ENCODE results near the gene NUPR1.

Gene NUPR1

DNA sequence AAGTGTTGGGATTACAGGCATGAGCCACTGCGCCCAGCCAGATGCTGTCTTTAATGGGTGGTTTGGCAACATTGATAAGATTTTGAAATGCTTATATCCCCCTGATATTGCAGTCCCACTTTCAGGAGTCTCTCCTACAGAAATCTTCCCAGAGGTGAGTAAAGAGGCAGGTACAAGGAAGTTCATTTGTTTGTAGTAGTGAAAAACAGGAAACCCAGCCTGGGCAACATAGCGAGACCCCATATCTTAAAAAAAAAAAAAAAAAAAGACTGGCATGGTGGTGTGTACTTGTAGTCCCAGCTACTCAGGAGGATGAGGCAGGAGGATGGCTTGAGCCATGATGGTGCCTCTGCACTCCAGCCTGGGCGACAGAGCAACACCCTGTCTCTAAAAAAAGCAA, 6.2 kb upstream of the NUPR1 start:
- CTCF ChIA-PET: no interaction called here
- POLR2A ChIA-PET: no interaction called here
- TF ChIP-seq HDGF (IDR thresholded peaks at IDR 0.05; ENCODE audit: borderline replicate concordance): no peak
- TF ChIP-seq LEF1 (IDR thresholded peaks at IDR 0.05; ENCODE audit: borderline replicate concordance): no peak
- no peak for TF ChIP-seq NFRKB (IDR thresholded peaks at IDR 0.05)
- TF ChIP-seq TARDBP (IDR thresholded peaks at IDR 0.05): no peak
- no peak for TF ChIP-seq ZNF384 (IDR thresholded peaks at IDR 0.05)
- TF ChIP-seq SUZ12 (IDR thresholded peaks at IDR 0.05): no peak
- TF ChIP-seq, protein P1, sequence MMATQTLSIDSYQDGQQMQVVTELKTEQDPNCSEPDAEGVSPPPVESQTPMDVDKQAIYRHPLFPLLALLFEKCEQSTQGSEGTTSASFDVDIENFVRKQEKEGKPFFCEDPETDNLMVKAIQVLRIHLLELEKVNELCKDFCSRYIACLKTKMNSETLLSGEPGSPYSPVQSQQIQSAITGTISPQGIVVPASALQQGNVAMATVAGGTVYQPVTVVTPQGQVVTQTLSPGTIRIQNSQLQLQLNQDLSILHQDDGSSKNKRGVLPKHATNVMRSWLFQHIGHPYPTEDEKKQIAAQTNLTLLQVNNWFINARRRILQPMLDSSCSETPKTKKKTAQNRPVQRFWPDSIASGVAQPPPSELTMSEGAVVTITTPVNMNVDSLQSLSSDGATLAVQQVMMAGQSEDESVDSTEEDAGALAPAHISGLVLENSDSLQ (IDR thresholded peaks at IDR 0.05): no peak
- no peak for TF ChIP-seq FOXK2 (IDR thresholded peaks at IDR 0.05)
- TF ChIP-seq SP1 (IDR thresholded peaks at IDR 0.05): no peak
- no peak for DNase-seq (ENCODE audit: extremely low spot score)

DNA sequence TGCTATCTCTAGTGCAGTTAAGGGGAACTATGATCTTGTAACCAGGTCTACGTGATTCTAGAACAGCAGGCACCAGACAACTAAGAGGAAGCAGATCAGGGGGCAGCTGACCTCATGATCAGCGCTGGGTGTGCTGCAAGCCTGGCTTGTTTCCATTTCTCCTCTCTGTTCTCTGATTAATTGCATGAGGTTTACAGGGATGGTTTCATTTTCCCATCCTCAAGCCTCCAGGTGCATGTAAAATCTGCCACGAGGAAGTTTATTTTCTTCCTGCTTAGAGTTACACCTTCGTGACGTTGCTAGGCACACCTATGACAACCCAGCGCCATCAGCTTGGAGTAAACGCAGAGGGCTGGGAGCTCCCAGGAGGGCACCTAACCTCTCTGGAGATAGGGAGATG, 4.3 kb upstream of the NUPR1 start:
- POLR2A ChIA-PET: interaction anchor here (1.0 kb wide), 1 partner anchor 11 kb away, joined by 3 read pairs; no protein-coding TSS in a partner anchor
- TF ChIP-seq HDGF (IDR thresholded peaks at IDR 0.05; ENCODE audit: borderline replicate concordance) (no peak), LEF1 (IDR thresholded peaks at IDR 0.05; ENCODE audit: borderline replicate concordance) (no peak), SP1 (IDR thresholded peaks at IDR 0.05) (no peak), FOXK2 (IDR thresholded peaks at IDR 0.05) (no peak), BHLHE40 (IDR thresholded peaks at IDR 0.05; ENCODE audit: borderline replicate concordance) (no peak), CTBP1 (IDR thresholded peaks at IDR 0.05; ENCODE audit: borderline replicate concordance) (no peak), ARNT (IDR thresholded peaks at IDR 0.05) (no peak), ELF4 (IDR thresholded peaks at IDR 0.05) (no peak), ZNF384 (IDR thresholded peaks at IDR 0.05) (no peak)
- no peak for DNase-seq (ENCODE audit: extremely low spot score)
- CTCF ChIA-PET: no interaction called here

DNA sequence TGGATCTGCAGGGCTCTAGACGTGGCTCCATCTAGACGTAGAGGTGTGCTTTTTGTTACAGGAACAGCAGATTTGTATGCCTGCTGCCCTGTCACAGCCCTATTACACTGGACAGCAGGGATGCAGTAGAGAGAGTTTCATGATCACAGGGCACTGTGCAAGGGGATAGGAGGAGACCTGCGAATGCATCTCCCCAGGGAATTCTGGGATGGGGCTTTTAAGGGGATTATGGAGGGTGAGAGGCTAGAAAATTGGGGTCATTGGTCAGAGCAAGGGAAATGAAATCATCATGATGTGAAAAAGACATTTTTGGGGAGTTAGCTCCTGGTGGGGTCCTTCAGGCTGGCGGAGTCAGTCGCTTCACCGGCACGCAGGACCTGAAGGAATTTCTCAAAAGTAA, 3.9 kb upstream of the NUPR1 start:
- no peak for DNase-seq (ENCODE audit: extremely low spot score)
- CTCF ChIA-PET: no interaction called here
- TF ChIP-seq NFRKB (IDR thresholded peaks at IDR 0.05): no peak
- no peak for TF ChIP-seq ELF4 (IDR thresholded peaks at IDR 0.05)
- no peak for TF ChIP-seq CTBP1 (IDR thresholded peaks at IDR 0.05; ENCODE audit: borderline replicate concordance)
- TF ChIP-seq TARDBP (IDR thresholded peaks at IDR 0.05): no peak
- TF ChIP-seq SP1 (IDR thresholded peaks at IDR 0.05): no peak
- no peak for TF ChIP-seq ZNF384 (IDR thresholded peaks at IDR 0.05)
- no peak for TF ChIP-seq SUZ12 (IDR thresholded peaks at IDR 0.05)
- no peak for TF ChIP-seq BHLHE40 (IDR thresholded peaks at IDR 0.05; ENCODE audit: borderline replicate concordance)
- TF ChIP-seq FOXA1 (IDR thresholded peaks at IDR 0.05): no peak
- TF ChIP-seq FOXM1 (IDR thresholded peaks at IDR 0.05; ENCODE audit: borderline replicate concordance): no peak
- no peak for TF ChIP-seq L3MBTL2 (conservative IDR thresholded peaks at IDR 0.05)
- TF ChIP-seq HDGF (IDR thresholded peaks at IDR 0.05; ENCODE audit: borderline replicate concordance): no peak
- TF ChIP-seq FOXK2 (IDR thresholded peaks at IDR 0.05): no peak
- POLR2A ChIA-PET: interaction anchor here (1.0 kb wide), 1 partner anchor 12 kb away, joined by 3 read pairs; no protein-coding TSS in a partner anchor

DNA sequence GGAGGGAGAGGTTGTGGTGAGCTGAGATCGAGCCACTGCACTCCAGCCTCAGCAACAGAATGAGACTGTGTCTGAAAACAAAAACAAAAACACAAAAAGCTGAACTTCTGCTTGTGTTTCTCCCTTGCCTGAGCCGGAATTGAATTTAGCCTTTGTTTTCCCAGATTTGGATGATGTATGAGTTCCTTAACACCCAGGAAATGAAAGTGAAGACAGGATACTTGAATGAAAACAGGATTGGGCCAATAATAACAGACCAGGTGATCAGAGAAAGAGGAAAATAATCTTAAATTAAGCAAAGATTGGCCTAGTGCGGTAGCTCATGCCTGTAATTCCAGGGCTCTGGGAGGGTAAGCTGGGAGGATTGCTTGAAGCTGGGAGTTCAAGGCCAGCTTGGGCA, 1.6 kb upstream of the NUPR1 start:
- ChIA-PET POLR2A (interaction anchor here (1.4 kb wide), 1 partner anchor 14 kb away, joined by 4 read pairs; the partner anchor contains the start of gene SGF29), CTCF (no interaction called here)
- no peak for DNase-seq (ENCODE audit: extremely low spot score)
- TF ChIP-seq SUZ12 (IDR thresholded peaks at IDR 0.05): no peak
- TF ChIP-seq, protein P1 (IDR thresholded peaks at IDR 0.05): no peak
- no peak for TF ChIP-seq FOXM1 (IDR thresholded peaks at IDR 0.05; ENCODE audit: borderline replicate concordance)
- TF ChIP-seq BHLHE40 (IDR thresholded peaks at IDR 0.05; ENCODE audit: borderline replicate concordance): no peak
- TF ChIP-seq CTBP1 (IDR thresholded peaks at IDR 0.05; ENCODE audit: borderline replicate concordance): no peak
- TF ChIP-seq ARNT (IDR thresholded peaks at IDR 0.05): no peak
- no peak for TF ChIP-seq FOXK2 (IDR thresholded peaks at IDR 0.05)
- TF ChIP-seq L3MBTL2 (conservative IDR thresholded peaks at IDR 0.05): no peak
- no peak for TF ChIP-seq HDGF (IDR thresholded peaks at IDR 0.05; ENCODE audit: borderline replicate concordance)
- TF ChIP-seq ZNF384 (IDR thresholded peaks at IDR 0.05): no peak
- no peak for TF ChIP-seq TARDBP (IDR thresholded peaks at IDR 0.05)
- no peak for TF ChIP-seq NFRKB (IDR thresholded peaks at IDR 0.05)
- TF ChIP-seq ELF4 (IDR thresholded peaks at IDR 0.05): no peak
- no peak for TF ChIP-seq SP1 (IDR thresholded peaks at IDR 0.05)
- TF ChIP-seq LEF1 (IDR thresholded peaks at IDR 0.05; ENCODE audit: borderline replicate concordance): no peak
- no peak for TF ChIP-seq FOXA1 (IDR thresholded peaks at IDR 0.05)

DNA sequence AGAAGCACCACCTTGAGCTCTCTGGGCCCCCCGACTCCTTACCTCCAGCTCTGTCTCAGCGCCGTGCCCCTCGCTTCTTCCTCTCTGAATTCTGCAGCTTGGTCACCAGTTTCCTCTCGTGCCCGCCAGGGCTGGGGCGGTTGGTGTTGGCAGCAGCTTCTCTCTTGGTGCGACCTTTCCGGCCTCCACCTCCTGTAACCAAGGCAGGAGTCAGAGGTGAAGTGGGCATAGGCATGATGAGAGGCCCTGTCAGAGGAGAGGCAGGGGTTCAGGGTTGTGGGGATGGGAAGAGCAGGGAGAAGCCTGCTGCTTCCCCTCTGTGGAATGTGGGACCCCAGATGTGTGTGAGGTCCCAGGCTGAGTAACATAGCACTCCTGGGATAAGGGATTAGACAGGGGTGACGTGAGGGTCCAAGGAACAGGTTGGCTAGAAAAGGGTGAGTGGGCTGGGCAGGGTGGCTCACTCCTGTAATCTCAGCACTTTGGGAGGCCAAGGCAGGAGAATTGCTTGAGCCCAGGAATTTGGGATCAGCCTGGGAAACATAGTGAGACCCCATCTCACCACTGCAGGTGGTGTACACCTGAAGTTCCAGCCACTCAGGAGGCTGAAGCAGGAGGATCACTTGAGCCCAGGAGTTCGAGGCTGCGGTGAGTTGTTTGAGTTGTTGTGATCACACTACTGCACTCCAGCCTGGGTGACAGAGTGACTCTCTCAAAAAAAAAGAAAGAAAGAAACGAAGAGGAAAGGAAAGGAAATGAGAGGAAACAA, 626 bp downstream of the NUPR1 start:
- no peak for DNase-seq (ENCODE audit: extremely low spot score)
- CTCF ChIA-PET: no interaction called here
- POLR2A ChIA-PET: no interaction called here
- TF ChIP-seq TARDBP (IDR thresholded peaks at IDR 0.05): no peak
- TF ChIP-seq, protein P1 (IDR thresholded peaks at IDR 0.05): no peak
- TF ChIP-seq BHLHE40 (IDR thresholded peaks at IDR 0.05; ENCODE audit: borderline replicate concordance): no peak
- TF ChIP-seq LEF1 (IDR thresholded peaks at IDR 0.05; ENCODE audit: borderline replicate concordance): no peak
- TF ChIP-seq FOXK2 (IDR thresholded peaks at IDR 0.05): no peak
- TF ChIP-seq L3MBTL2 (conservative IDR thresholded peaks at IDR 0.05): no peak
- no peak for TF ChIP-seq ZNF384 (IDR thresholded peaks at IDR 0.05)
- TF ChIP-seq NFRKB (IDR thresholded peaks at IDR 0.05): no peak
- no peak for TF ChIP-seq HDGF (IDR thresholded peaks at IDR 0.05; ENCODE audit: borderline replicate concordance)

DNA sequence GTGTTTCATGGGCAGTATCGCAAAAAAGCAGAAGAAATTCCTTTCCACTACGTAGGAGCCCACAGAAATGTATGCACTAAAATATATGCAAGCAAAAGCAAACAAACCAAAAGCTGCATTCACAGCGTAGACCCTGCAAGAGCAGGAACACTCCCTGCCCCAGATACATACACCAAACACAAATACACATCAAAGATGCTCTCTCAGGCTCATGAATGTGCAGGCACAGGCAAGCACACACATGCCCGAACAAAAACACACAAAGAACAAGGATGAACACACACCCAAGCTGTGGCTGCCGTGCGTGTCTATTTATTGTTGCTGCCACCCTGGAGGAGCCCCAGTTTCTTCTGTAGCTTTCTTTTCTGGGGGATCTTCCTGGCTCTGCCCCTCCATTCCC, 1.7 kb downstream of the NUPR1 start:
- TF ChIP-seq NFRKB (IDR thresholded peaks at IDR 0.05) (no peak), FOXM1 (IDR thresholded peaks at IDR 0.05; ENCODE audit: borderline replicate concordance) (no peak), FOXK2 (IDR thresholded peaks at IDR 0.05) (no peak), LEF1 (IDR thresholded peaks at IDR 0.05; ENCODE audit: borderline replicate concordance) (no peak)
- DNase-seq (ENCODE audit: extremely low spot score): no peak
- CTCF ChIA-PET: no interaction called here
- POLR2A ChIA-PET: no interaction called here
